CD4-positive, alpha-beta T cell treated with Interleukin-21 for 1 hour (primary cell): ENCODE data around the gene PUS7.
A peak's percentile ranks its signal among the peaks of the same experiment; 100 is the strongest.
"Not testable (repeated sequence)": the region's sequence is repeated elsewhere in the genome, so short reads cannot be mapped to it uniquely, and the experiment has no call there.

Experiments used
- DNase-seq: peaks from one replicate; pipeline ENCODE4 v3.0.0-alpha.2; 2020

PUS7 gene

GRCh38 chr7:105444342-105444987 is 77.6 kb downstream of the PUS7 start:
- DNase-seq, result no peak

- DNase-seq, result not testable (repeated sequence)
Measured at GRCh38 chr7:105442214-105442613, 79.9 kb downstream of the PUS7 start.

- DNase-seq, result no peak
Measured at GRCh38 chr7:105439174-105439893, 82.7 kb downstream of the PUS7 start.

GRCh38 chr7:105438847-105439173 is 83.3 kb downstream of the PUS7 start:
- no peak for DNase-seq

GRCh38 chr7:105438254-105438653 is 83.8 kb downstream of the PUS7 start:
- DNase-seq, result no peak

- DNase-seq, result not testable (repeated sequence)
Measured at GRCh38 chr7:105437356-105437755, 84.7 kb downstream of the PUS7 start.

GRCh38 chr7:105429746-105430612 is 92.1 kb downstream of the PUS7 start:
- DNase-seq, result peak; percentile 69

GRCh38 chr7:105426606-105427146 is 95.4 kb downstream of the PUS7 start:
- DNase-seq, result no peak

GRCh38 chr7:105423987-105424386 is 98.1 kb downstream of the PUS7 start:
- no peak for DNase-seq

- DNase-seq, result no peak
Measured at GRCh38 chr7:105413887-105414437, 108.1 kb downstream of the PUS7 start.

- DNase-seq, result not testable (repeated sequence)
Measured at GRCh38 chr7:105410774-105411173, 111.3 kb downstream of the PUS7 start.

GRCh38 chr7:105409775-105410174 is 112.3 kb downstream of the PUS7 start:
- not testable (repeated sequence) for DNase-seq

GRCh38 chr7:105408791-105409410 is 113.2 kb downstream of the PUS7 start:
- DNase-seq, result no peak
